ENCODE measurements around the gene TUBB1.

Gene TUBB1

DNA sequence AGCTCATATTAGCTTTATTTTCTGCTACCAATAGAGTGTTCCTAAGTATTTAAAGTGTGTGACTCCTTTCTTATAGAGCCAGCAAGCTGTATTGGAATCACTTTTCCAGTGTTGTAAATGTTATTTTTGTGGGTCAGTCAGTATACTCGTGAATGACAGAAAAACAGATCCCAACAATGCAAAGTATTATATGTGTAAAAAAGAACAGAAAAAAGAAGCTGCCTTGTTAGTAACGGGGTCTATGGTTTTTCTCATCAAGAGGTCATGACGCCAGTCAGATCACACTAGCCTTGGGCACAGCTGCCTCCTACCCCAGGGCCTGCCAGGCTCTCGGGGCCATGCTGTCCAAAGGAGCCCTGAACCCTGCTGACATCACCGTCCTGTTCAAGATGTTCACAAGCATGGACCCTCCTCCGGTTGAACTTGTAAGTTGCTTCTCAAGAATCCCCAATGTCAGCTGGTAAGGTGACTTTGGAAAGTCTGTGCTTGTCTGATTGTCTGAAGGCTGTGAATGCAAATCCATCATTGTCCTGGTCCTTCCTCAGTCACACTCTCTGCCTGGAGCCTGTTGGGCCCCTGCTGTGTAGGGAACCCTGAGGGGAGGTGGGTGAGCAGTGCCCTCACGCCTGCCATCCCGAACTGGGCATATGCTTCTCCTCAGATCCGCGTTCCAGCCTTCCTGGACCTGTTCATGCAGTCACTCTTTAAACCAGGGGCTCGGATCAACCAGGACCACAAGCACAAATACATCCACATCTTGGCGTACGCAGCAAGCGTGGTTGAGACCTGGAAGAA lies 28.4 kb upstream of the TUBB1 start:
- no peak for DNase-seq

DNA sequence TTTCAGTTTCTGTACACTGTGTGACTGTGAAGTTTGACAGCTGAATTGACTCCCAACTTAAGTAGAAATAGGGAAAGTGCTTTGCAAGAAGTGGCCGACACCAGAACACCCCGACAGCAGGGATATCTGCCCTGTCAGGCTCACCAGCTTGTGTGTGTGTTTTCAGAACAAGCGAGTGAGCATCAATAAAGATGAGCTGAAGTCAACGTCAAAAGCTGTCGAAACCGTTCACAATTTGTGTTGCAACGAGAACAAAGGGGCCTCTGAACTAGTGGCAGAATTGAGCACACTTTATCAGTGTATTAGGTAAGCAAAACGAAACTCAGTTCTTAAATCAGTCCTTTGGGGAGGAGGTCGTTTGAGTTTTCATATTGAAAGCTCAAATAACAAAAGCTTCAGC lies 27.5 kb upstream of the TUBB1 start:
- no peak for DNase-seq

DNA sequence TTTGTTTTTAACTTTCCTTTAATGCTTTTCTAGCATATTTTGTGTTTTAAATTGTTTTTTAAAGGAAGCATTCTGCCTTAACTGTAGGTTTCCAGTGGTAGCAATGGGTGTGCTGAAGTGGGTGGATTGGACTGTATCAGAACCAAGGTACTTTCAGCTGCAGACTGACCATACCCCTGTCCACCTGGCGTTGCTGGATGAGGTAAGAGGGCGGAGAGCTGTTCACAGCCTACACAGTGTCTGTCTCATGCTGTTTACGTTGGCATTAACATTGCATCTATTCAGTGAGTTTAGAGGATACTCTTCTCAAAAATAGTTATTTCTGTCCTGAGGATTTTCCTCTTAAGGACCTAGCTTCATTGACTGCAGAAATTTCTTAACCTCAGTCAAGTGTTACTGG lies 26.3 kb upstream of the TUBB1 start:
- DNase-seq: no peak

DNA sequence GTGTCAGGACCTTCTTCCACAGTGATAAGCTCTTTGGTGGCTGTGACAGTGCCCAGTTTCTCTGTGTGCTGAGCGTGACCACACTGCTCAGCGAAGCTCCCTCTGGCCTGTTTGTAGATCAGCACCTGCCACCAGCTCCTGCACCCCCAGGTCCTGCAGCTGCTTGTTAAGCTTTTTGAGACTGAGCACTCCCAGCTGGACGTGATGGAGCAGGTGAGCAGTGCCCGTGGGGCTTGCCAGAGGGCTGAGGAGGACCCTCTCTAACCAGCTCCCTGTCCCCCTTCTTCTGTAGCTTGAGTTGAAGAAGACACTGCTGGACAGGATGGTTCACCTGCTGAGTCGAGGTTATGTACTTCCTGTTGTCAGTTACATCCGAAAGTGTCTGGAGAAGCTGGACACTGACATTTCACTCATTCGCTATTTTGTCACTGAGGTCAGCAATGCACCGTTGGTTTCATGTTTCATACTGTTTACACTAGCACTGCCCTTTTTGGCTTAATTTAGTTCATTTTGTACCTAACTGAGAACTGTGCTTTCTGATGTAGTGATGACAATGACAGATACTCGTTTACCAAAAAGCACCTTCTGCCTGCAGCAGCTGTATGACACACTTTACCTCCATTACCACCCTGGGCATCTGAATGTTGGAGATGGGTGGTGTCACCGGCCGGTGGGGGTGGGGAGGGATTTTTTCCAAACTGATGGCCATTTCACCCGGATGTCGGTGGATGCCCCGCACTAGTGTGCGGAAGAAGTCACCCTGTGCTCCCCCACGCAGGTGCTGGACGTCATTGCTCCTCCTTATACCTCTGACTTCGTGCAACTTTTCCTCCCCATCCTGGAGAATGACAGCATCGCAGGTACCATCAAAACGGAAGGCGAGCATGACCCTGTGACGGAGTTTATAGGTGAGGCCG lies 25.6 kb upstream of the TUBB1 start:
- DNase-seq: no peak

DNA sequence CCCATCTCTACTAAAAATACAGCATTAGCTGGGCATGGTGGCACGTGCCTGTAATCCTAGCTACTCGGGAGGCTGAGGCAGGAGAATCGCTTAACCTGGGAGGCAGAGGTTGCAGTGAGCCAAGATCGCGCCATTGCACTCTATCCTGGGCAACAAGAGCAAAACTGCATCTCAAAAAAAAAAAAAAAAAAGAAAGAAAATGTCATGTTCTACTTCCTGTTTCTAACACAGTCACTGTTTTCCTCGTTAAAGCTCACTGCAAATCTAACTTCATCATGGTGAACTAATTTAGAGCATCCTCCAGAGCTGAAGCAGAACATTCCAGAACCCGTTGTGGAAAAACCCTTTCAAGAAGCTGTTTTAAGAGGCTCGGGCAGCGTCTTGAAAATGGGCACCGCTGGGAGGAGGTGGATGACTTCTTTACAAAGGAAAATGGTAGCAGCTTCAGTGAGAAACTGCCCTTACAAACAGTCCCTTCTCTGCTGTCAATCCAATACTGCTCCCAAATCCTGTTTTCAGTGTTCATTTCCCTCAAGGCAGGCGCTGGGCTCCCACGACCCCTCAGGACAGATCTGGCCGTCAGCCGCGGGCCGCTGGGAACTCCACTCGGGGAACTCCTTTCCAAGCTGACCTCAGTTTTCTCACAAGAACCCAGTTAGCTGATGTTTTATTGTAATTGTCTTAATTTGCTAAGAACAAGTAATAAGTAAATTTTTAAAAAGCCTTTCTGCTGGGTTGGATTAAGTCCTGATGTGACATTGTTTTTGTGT lies 24.7 kb upstream of the TUBB1 start:
- no peak for DNase-seq

DNA sequence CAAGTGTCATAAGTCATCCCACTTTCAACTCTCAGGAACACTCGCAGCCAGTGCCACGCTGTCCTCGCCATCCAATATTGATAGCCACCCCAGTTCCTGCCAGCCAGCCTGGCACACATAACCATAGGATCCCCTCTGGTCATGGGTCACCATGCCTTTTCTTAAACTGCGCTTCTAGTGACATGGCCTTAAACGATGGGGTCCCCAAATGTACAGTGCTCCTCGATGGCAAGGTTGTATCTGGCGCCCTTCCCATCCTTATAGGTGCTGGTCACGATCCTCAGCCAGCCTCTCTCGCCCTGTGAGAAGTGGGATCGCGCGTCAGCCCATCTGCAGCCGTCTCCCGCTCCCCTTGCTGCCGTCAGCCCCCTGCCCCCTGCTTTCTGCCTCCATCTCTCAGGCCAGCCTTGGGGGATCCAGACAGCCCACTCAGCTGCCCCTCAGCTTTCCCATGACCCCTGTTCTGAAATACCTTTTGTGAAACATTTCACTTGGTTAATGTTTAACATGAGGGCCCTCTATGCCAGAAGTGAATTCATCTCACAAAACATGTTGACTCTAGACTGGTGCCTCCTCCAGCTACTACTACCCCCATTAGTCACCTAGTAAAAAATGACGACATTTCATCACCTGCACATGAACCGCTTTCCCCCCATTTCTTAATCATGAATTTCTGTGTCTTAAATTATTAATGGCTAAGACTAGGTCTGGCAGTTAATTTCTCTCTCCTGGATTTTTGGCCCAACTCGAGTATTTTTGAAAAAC lies 23.6 kb upstream of the TUBB1 start:
- DNase-seq: no peak

DNA sequence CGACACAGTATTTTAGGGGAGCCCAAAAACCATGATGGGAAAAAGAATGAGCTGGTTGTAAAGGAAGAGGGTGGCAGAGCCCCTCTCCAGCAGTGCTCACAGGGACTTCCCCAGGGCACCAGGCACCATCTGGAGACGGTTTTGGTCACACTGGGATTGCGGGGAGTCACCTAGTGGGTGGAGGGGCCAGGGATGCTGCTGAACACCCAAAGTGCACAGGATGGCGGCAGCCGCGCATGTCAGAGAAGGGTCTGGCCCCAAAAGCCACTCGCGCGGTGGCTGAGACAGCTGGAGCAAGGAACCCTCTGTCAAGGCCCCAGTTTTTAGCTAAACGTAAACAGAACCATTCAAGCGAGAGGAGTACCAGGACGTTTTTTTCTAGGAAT lies 23.0 kb upstream of the TUBB1 start:
- DNase-seq: no peak

DNA sequence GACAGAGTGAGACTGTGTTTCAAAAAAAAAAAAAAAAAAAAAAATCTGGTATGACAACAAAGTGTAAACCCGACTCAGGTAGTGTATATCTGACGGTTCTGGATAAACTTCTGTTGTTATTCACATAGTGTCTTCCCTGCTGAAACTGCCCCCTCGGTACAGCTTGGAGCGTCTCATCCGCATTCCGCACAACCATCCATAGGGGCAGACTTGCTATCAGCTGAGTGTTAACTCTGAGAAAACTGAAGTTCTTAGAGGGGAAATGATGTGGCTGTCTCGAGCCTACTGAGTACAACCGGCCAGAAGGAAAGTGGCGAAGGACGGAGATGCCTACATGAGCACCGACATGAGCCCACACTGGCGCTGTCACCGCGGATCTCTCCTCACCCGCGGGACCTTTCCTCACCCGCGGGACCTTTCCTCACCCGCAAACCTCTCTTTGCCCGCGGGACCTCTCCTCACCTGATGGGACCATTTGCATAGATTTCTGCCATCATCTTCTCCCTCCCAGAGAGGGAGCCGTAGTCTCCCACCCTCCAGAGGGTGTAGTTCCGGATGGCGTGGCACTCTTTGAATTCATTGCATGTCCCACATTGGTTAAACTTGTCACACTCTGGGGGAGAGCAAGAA lies 22.0 kb upstream of the TUBB1 start:
- DNase-seq: no peak

DNA sequence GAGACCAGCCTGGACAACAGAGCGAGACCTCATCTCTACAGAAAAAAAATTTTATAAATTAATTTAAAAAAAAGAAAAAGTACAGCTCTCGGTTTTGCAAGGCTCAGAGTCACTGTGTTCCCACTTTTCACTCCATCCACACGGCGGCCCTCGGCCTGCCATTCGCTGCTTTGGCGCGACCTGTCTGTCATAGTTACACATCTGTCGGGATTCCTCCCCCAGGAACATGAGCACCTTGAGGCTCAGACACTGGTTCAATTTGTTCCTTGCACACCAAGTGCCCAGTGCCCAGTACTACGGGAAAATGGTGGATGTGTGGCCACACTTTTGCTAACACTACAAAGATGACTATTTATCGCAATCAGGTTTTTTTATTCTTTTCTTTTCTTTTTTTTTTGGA lies 20.6 kb upstream of the TUBB1 start:
- DNase-seq: no peak

DNA sequence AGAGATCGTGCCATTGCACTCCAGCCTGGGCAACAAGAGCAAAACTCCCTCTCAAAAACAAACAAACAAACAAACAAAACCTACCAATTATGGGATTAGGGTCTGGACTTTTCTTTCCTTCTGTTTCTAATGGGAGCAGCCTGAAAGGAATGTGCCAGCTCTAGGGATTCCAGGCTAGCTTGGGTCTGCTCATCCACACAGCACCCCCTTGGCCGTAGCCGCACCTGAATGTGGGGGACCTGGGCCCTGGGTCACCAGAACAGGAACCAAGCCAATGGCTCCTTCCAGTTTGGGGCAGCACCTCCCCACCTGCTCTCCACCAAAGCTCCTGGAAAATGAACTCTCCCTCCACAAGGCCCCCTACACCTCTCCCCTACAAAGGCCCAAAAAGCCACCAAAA lies 18.9 kb upstream of the TUBB1 start:
- no peak for DNase-seq

DNA sequence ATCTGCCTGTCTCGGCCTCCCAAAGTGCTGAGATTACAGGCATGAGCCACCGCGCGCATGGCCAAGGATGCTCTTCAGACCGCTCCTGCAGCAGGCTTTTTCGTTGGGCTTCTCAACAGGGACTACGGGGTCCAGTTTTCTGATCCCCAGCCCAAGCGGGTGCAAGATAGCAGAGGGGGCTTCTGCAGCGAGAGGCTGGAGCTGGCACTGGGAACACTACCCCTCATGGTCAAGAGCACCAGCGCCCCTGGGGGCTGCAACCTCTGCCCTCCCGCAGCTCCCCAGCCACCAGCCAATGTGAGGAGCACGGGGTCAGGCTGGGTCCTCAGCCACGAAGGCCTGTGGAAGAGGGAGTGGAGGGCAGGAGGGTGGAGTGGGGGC lies 18.2 kb upstream of the TUBB1 start:
- DNase-seq: no peak

DNA sequence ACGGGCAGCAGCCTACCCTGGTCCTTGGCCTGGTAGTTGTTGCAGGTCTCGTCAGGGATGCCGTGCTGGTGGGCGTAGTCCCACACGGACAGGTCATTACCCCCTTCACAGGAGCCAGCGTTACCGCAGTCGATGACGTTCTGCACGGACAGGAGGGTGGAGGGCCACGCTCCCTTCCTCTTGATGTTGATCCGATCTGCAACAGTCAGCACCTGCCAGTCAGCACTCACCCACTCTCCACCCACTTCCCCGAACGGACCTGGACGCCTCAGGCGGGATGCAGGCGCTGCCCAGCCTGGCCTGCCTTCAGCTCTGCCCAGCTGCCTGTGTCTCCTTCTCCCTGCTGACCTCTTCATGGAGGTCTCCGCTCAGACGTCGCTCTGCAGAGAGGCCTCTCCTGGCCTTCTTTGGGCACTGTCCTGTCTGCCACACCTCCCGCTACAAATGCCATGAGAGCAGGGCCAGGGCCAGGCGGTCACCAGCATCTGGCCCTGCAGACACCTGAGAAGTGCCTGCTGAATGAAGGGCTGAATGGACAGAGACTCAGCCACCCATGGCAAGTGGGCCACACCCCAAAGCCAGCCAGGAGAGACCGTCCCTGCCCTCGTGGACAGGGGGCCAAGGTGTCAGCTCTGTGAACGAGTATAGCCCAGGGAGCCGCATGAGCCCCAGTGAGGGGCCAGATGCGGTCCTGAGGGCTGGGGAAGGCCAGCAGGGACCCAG lies 17.6 kb upstream of the TUBB1 start:
- DNase-seq: no peak

DNA sequence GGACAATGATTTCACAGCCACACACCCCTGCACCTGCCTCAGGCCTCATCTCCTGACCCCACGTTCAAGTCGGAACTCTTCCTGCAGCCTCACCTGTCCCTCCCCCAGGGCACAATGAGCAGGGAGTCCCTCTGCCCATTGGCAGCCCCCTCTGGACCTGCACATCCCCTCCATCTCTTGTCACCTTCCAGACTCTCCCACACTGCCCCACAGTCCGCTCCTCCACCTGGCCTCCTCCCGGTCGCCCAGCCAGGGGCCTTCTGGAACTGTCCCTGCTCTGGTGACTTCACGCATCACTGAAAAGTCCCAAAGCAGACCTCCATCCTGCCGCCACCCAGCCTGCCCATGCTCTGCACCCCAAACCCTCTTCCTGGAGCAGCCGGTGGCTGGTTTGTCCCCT lies 16.8 kb upstream of the TUBB1 start:
- DNase-seq: no peak

DNA sequence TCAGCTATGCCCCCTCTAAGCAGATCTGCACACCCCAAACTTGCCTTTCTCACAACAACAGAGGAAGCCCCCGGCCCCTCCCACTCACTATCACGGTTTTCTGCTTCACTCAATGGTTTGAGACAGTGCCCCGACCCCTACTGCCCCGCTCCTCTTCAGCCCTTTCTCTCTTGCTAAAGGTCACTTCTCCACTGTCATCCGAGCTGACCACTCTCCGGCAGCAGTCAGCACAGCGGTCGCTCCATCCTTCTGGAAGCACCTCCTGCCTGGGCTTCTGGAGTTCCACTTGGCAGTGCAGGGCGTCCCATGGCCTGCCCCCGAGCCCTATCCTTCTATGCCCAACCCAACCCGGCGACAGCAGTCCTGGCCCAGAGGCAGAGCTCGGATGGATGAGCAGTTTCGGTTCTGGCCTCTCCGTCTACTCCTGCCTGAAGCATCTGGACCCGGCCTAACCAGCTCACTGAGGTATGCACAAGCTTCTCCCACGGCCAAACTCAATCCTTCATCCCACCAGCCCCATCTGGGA lies 16.3 kb upstream of the TUBB1 start:
- no peak for DNase-seq

DNA sequence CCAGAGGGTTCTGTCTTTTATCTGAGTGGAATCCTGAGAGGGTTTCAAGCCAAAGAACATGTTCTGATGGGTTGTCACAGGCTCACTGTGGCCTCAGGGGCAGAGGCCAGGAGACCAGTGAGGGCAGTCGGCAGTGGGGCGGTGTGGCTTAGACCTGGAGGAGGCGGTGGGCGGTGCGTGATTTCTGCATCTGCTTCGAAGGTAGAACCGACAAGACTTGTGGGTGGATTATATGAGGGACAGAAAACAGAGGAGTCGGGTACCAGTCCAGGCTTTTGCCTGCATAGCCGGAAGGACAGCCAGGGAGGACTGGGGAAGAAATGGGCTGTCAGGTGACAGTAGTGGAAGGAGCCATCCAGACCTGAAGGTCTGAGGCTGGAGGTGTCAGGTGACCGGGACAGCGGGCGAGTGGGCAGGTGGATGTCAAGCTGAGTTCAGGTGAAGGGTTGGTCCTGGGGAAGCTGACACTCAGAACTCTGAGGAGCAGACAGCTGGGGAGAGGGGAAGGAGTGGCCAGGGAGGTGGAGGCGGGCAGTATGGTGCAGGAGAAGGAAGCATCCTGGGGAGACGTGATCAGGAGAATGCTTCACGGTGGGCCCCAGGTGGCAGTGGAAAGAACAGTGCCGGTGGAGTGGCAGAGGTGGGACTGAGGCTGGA lies 15.3 kb upstream of the TUBB1 start:
- no peak for DNase-seq

DNA sequence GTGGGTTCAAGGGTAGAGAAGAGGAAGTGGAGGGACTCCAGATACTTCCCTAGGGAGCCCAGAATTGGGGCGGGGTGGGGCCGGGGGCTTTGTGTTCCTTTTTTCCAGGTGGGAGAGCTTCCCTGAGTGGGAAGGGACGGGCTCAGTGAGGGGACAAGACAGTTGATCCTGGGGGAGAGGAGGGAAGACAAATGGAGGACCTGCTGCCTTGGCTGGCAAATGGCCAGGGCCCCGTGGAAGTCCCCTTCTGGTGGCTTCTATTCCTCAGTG lies 14.8 kb upstream of the TUBB1 start:
- no peak for DNase-seq

DNA sequence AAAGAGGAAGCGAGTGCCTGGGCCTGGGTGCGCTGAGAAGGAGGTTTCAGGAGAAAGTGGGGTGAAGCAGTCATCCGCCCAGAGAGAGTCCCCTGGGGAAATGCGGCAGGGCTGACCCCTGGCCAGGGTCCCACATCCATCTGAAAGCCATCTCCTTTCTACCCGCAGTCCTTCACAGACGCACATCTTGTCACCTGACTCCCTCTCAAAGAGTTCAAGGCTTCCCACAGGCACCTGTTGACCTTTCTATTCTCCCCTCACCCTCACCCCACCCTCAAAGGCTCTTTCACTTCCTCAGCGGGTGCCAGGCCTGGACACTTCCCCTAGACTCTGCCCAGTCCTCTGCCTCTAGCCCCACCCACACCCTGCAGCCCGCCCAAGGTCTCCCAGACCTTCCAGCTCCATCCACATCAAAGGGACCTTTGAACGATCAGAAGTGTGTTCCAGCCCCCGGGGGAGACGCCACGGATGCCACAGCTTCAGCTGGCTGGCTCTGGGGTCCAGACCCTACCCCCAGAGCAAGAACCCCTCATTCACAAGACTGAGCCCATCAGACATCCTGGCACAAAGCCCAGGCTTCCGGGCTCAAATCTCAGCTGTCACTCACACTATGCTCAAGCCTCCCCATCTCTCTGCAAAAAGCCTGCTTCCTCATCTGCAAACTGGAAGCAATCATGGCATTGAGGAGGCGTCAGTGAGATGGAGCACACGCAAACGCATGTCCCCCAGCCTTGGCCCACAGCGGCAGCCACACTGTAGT lies 14.3 kb upstream of the TUBB1 start:
- DNase-seq: no peak

DNA sequence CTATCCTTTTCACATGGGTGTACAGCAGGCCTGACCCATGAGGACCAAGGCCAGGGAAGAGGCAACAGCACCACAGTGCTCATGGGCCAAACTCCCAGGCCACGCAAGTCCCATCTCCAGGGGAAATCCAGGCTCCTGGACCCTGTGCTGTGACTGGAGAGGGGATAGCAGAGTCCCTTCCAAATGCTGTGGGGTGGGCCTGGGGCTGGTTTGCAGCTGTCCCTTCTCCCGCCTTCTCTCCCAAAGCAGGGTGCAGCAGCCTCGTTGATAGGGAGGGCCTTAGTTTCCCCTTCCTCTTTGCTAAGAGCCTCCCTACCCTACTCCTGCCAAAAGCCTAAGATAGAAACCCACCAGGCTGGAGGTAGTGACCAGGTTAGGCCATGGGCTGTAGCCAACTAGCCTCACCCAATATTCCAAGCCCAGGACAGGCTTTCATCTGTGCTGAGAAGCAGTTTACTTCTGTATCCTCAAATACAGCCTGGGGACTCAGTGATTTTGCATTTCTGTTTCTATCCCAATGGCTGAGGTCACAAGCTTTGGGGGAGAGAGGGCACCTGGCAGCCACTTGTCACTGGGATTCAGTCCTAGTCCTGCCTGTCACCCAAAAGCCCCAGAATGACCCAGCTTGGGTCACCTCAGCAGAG lies 13.6 kb upstream of the TUBB1 start:
- no peak for DNase-seq

DNA sequence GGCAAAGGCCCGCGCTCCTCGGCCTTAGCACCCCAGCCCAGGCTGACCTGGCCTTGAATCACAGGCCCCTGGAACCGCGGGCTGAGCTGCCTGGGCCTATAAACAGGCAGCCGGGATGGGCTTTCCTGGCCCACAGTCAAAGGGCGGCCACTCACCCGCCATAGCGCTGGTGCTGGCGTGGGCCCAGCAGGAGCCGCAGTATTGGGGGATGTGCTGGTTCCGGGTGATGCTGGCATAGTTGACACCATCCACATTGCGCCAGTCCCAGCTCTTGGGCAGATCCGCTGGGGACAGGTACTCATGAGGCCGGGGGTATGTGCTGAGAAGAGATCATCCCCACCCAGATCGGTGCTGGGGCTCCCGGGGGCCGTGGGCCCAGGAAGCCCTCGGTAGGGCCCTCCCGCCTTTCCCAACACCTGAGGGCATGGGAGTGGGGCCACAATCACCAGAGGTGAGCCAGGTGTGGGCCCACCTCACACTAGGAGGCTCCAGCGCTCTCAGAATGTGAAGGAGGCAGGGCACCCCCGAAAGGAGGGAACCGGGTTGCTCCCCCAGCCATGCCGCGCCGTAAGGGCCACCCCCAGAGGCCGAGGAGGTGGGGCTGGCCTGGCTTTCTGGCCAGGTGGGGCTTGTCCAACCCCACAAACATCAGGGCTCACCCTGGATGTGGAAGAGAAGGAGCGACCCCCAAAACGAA lies 12.9 kb upstream of the TUBB1 start:
- no peak for DNase-seq
